GM23338 (cell line): ENCODE data around the gene ZNF821. TPM values are rescaled to one million over a fixed set of nuclear protein-coding genes. Genes with fewer than 3 reads are reported as not detected.

Experiments used
- ATAC-seq: fragments of 200-7000 bp; cut with Tn5 transposase; 3 replicates; pipeline ENCODE4 v1.9.1; 2020
- DNase-seq: peaks from one replicate; pipeline ENCODE4 v3.0.0-alpha.2; 2015; ENCODE audit warnings: low spot score
- H2AFZ ChIP-seq: fragments of 200-600 bp; sonication (generic); 2 replicates; pipeline ENCODE4 v1.8.0; 2016; ENCODE audit warnings: antibody characterized with exemption, mild to moderate bottlenecking, moderate library complexity
- H3F3A ChIP-seq: fragments of 200-600 bp; sonication (generic); replicated peaks from 2 replicates; pipeline ENCODE4 v1.8.0; 2017; ENCODE audit warnings: antibody characterized with exemption, mixed run types, low read depth
- H3K27ac ChIP-seq: fragments of 200-600 bp; sonication (generic); 2 replicates; pipeline ENCODE4 v1.6.1; 2016; ENCODE audit warnings: low read depth
- H3K27me3 ChIP-seq: fragments of 200-600 bp; sonication (generic); 2 replicates; pipeline ENCODE4 v1.8.0; 2016; ENCODE audit warnings: mild to moderate bottlenecking, mixed run types, moderate library complexity; ENCODE audit not compliant: insufficient read depth
- H3K36me3 ChIP-seq: fragments of 200-600 bp; sonication (generic); 2 replicates; pipeline ENCODE4 v1.8.0; 2016; ENCODE audit warnings: mild to moderate bottlenecking; ENCODE audit not compliant: insufficient read depth
- H3K4me1 ChIP-seq: fragments of 200-600 bp; sonication (generic); 2 replicates; pipeline ENCODE4 v1.8.0; 2016; ENCODE audit warnings: mild to moderate bottlenecking, moderate library complexity; ENCODE audit not compliant: insufficient read depth
- H3K4me2 ChIP-seq: fragments of 200-600 bp; sonication (generic); 2 replicates; pipeline ENCODE4 v1.7.1; 2017; ENCODE audit warnings: mixed run types
- H3K4me3 ChIP-seq: fragments of 200-600 bp; sonication (generic); 2 replicates; pipeline ENCODE4 v1.6.1; 2016; ENCODE audit warnings: mixed run types
- H3K79me2 ChIP-seq: fragments of 200-600 bp; sonication (generic); replicated peaks from 2 replicates; pipeline ENCODE4 v1.8.0; 2017; ENCODE audit warnings: mild to moderate bottlenecking; ENCODE audit not compliant: insufficient read depth
- H3K9me2 ChIP-seq: fragments of 200-600 bp; sonication (generic); 2 replicates; pipeline ENCODE4 v1.8.0; 2017; ENCODE audit not compliant: insufficient read depth
- H4K20me1 ChIP-seq: fragments of 200-600 bp; sonication (generic); replicated peaks from 2 replicates; pipeline ENCODE4 v1.8.0; 2017; ENCODE audit warnings: mild to moderate bottlenecking; ENCODE audit not compliant: insufficient read depth
- H3K27ac Mint-ChIP-seq: 2 replicates; pipeline ENCODE4 v1.8.0; 2020; ENCODE audit warnings: inconsistent platforms, mild to moderate bottlenecking, moderate library complexity, mixed read lengths
- H3K27me3 Mint-ChIP-seq: 3 replicates; pipeline ENCODE4 v1.8.0; 2022; ENCODE audit warnings: low read depth, mild to moderate bottlenecking, moderate library complexity, mixed read lengths, inconsistent platforms; ENCODE audit not compliant: insufficient read depth, poor library complexity
- H3K36me3 Mint-ChIP-seq: 3 replicates; pipeline ENCODE4 v1.8.0; 2021; ENCODE audit warnings: low read depth, mild to moderate bottlenecking, inconsistent platforms, moderate library complexity, mixed read lengths
- H3K4me1 Mint-ChIP-seq: 3 replicates; pipeline ENCODE4 v1.8.0; 2020; ENCODE audit warnings: mild to moderate bottlenecking, inconsistent platforms, mixed read lengths
- H3K4me3 Mint-ChIP-seq: 3 replicates; pipeline ENCODE4 v1.8.0; 2021; ENCODE audit warnings: moderate library complexity, mild to moderate bottlenecking, inconsistent platforms, mixed read lengths
- H3K9me3 Mint-ChIP-seq: 3 replicates; pipeline ENCODE4 v1.8.0; 2020; ENCODE audit warnings: moderate library complexity, mild to moderate bottlenecking, inconsistent platforms, mixed read lengths
- CREB1 ChIP-seq: fragments of 250-450 bp; sonication (Bioruptor Pico); IDR thresholded peaks from 2 replicates; pipeline ENCODE4 v1.5.0; 2020; ENCODE audit warnings: low read depth, mild to moderate bottlenecking, moderate library complexity
- EZH2 ChIP-seq: fragments of 200-600 bp; sonication (generic); IDR thresholded peaks from one replicate; pipeline ENCODE4 v1.8.0; 2017; ENCODE audit warnings: antibody characterized with exemption, mild to moderate bottlenecking, low read depth; ENCODE audit not compliant: unreplicated experiment
- EZH2phosphoT487 ChIP-seq: fragments of 200-600 bp; sonication (generic); IDR thresholded peaks from one replicate; pipeline ENCODE4 v1.8.1; 2018; ENCODE audit warnings: antibody characterized with exemption; ENCODE audit not compliant: unreplicated experiment
- JUNB ChIP-seq: IDR thresholded peaks from one replicate; pipeline ENCODE4 v1.6.1; 2016; ENCODE audit warnings: antibody characterized with exemption; ENCODE audit not compliant: unreplicated experiment
- NANOG ChIP-seq: IDR thresholded peaks from 2 replicates; pipeline ENCODE4 v1.6.1; 2016; ENCODE audit warnings: antibody characterized with exemption, borderline replicate concordance
- POLR2AphosphoS5 ChIP-seq: IDR thresholded peaks from 2 replicates; pipeline ENCODE4 v1.6.1; 2016; ENCODE audit warnings: antibody characterized with exemption, low read depth
- STAT1 ChIP-seq: IDR thresholded peaks from one replicate; pipeline ENCODE4 v1.6.1; 2016; ENCODE audit warnings: antibody characterized with exemption; ENCODE audit not compliant: unreplicated experiment
- ZNF114 ChIP-seq: fragments of 250-450 bp; sonication (Bioruptor Pico); IDR thresholded peaks from 2 replicates; pipeline ENCODE4 v1.5.0; 2020; ENCODE audit warnings: mild to moderate bottlenecking, moderate library complexity
- ZNF331 ChIP-seq: fragments of 250-450 bp; sonication (Bioruptor Pico); IDR thresholded peaks from 2 replicates; pipeline ENCODE4 v1.5.0; 2020; ENCODE audit warnings: low read depth, mild to moderate bottlenecking, moderate library complexity
- polyA plus RNA-seq: library from polyadenylated mRNA; unstranded; fragments of >200 nt; fragmentation: Nextera tagmentation; extraction: Ambion mirVana; gene quantifications from 2 replicates; pipeline ENCODE4 v1.2.1, GENCODE V29; 2016
- total RNA-seq: library from RNA; depleted of rRNA; stranded (reverse); fragments of >200 nt; shearing (Covaris generic); gene quantifications from 2 replicates; pipeline ENCODE4 v1.2.3, GENCODE V29; 2014
- TF ChIP-seq, protein P1 (sequence below), 2 experiments: fragments of 200-600 bp in 1 of 2; sonication (generic) in 1 of 2; conservative IDR thresholded peaks; 2 replicates each; pipeline versions ENCODE4 v1.5.1 to v1.6.1; 2016 to 2017; ENCODE audit warnings: antibody characterized with exemption in 2 of 2, low read depth in 2 of 2, mild to moderate bottlenecking in 2 of 2, moderate library complexity in 1 of 2
- TF ChIP-seq, protein P2 (sequence below): IDR thresholded peaks from one replicate; pipeline ENCODE4 v1.6.1; 2018; ENCODE audit warnings: antibody characterized with exemption; ENCODE audit not compliant: unreplicated experiment
- TF ChIP-seq, protein P3 (sequence below): IDR thresholded peaks from 2 replicates; pipeline ENCODE4 v1.6.1; 2016; ENCODE audit warnings: antibody characterized with exemption
- TF ChIP-seq, protein P4 (sequence below): fragments of 250-450 bp; sonication (Bioruptor Pico); IDR thresholded peaks from 2 replicates; pipeline ENCODE4 v1.5.0; 2020; ENCODE audit warnings: mild to moderate bottlenecking, moderate library complexity

Gene ZNF821
- total and polyA plus RNA-seq, 2 experiments from 2014 or later, result 13.3 to 14.8 TPM

DNA sequence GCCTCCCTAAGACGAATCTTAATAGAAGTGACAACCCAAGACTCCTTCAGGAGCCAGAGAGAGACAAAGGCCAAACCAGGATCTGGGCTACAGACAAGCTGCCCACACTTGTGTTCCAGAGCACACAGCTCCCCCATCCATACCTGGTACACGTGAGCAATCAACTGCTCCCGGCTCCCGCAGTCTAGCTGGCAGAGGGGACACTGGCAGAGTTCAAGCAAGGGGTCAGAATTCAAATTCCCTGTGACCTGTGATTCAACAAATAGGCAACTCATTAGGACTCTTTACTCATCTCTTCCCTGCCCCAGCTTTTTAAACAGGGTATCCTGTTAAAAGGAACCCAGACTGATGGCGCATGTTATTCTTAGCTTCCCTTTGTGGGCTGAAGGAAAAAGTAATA lies 20.0 kb downstream of the ZNF821 start:
- ATAC-seq, result no peak
- peaks cover 34% of the 10 kb centered on the region for H3K36me3 Mint-ChIP-seq
- H3K9me3 Mint-ChIP-seq, result no peaks in the 10 kb centered on the region
- Histone ChIP-seq H3K36me3 (no peaks in the 10 kb centered on the region; the same call in 1 of the 2 replicates), H3F3A (no peaks in the 10 kb centered on the region), H2AFZ (no peak overlapping the region), H3K4me1 (no peaks in the 10 kb centered on the region), H3K4me2 (no peak overlapping the region), H4K20me1 (no peaks in the 10 kb centered on the region; the same call in none of the 2 replicates), H3K9me2 (no peaks in the 10 kb centered on the region), H3K79me2 (no peaks in the 10 kb centered on the region), H3K4me3 (no peak overlapping the region), H3K27me3 (no peaks in the 10 kb centered on the region), H3K27ac (no peak overlapping the region)
- TF ChIP-seq EZH2 (no peak), CREB1 (CRISPR knock-in tag) (no peak), NANOG (no peak), ZNF114 (CRISPR knock-in tag) (no peak), STAT1 (no peak), ZNF331 (CRISPR knock-in tag) (no peak), JUNB (no peak), POLR2AphosphoS5 (no peak), EZH2phosphoT487 (no peak)
- TF ChIP-seq, protein P1, sequence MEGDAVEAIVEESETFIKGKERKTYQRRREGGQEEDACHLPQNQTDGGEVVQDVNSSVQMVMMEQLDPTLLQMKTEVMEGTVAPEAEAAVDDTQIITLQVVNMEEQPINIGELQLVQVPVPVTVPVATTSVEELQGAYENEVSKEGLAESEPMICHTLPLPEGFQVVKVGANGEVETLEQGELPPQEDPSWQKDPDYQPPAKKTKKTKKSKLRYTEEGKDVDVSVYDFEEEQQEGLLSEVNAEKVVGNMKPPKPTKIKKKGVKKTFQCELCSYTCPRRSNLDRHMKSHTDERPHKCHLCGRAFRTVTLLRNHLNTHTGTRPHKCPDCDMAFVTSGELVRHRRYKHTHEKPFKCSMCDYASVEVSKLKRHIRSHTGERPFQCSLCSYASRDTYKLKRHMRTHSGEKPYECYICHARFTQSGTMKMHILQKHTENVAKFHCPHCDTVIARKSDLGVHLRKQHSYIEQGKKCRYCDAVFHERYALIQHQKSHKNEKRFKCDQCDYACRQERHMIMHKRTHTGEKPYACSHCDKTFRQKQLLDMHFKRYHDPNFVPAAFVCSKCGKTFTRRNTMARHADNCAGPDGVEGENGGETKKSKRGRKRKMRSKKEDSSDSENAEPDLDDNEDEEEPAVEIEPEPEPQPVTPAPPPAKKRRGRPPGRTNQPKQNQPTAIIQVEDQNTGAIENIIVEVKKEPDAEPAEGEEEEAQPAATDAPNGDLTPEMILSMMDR (conservative IDR thresholded peaks at IDR 0.05; ENCODE audit: low read depth in 2 of 2), result no peak
- TF ChIP-seq, protein P2, sequence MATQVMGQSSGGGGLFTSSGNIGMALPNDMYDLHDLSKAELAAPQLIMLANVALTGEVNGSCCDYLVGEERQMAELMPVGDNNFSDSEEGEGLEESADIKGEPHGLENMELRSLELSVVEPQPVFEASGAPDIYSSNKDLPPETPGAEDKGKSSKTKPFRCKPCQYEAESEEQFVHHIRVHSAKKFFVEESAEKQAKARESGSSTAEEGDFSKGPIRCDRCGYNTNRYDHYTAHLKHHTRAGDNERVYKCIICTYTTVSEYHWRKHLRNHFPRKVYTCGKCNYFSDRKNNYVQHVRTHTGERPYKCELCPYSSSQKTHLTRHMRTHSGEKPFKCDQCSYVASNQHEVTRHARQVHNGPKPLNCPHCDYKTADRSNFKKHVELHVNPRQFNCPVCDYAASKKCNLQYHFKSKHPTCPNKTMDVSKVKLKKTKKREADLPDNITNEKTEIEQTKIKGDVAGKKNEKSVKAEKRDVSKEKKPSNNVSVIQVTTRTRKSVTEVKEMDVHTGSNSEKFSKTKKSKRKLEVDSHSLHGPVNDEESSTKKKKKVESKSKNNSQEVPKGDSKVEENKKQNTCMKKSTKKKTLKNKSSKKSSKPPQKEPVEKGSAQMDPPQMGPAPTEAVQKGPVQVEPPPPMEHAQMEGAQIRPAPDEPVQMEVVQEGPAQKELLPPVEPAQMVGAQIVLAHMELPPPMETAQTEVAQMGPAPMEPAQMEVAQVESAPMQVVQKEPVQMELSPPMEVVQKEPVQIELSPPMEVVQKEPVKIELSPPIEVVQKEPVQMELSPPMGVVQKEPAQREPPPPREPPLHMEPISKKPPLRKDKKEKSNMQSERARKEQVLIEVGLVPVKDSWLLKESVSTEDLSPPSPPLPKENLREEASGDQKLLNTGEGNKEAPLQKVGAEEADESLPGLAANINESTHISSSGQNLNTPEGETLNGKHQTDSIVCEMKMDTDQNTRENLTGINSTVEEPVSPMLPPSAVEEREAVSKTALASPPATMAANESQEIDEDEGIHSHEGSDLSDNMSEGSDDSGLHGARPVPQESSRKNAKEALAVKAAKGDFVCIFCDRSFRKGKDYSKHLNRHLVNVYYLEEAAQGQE, result no peak
- TF ChIP-seq, protein P3, sequence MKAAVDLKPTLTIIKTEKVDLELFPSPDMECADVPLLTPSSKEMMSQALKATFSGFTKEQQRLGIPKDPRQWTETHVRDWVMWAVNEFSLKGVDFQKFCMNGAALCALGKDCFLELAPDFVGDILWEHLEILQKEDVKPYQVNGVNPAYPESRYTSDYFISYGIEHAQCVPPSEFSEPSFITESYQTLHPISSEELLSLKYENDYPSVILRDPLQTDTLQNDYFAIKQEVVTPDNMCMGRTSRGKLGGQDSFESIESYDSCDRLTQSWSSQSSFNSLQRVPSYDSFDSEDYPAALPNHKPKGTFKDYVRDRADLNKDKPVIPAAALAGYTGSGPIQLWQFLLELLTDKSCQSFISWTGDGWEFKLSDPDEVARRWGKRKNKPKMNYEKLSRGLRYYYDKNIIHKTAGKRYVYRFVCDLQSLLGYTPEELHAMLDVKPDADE, result no peak
- TF ChIP-seq, protein P4, sequence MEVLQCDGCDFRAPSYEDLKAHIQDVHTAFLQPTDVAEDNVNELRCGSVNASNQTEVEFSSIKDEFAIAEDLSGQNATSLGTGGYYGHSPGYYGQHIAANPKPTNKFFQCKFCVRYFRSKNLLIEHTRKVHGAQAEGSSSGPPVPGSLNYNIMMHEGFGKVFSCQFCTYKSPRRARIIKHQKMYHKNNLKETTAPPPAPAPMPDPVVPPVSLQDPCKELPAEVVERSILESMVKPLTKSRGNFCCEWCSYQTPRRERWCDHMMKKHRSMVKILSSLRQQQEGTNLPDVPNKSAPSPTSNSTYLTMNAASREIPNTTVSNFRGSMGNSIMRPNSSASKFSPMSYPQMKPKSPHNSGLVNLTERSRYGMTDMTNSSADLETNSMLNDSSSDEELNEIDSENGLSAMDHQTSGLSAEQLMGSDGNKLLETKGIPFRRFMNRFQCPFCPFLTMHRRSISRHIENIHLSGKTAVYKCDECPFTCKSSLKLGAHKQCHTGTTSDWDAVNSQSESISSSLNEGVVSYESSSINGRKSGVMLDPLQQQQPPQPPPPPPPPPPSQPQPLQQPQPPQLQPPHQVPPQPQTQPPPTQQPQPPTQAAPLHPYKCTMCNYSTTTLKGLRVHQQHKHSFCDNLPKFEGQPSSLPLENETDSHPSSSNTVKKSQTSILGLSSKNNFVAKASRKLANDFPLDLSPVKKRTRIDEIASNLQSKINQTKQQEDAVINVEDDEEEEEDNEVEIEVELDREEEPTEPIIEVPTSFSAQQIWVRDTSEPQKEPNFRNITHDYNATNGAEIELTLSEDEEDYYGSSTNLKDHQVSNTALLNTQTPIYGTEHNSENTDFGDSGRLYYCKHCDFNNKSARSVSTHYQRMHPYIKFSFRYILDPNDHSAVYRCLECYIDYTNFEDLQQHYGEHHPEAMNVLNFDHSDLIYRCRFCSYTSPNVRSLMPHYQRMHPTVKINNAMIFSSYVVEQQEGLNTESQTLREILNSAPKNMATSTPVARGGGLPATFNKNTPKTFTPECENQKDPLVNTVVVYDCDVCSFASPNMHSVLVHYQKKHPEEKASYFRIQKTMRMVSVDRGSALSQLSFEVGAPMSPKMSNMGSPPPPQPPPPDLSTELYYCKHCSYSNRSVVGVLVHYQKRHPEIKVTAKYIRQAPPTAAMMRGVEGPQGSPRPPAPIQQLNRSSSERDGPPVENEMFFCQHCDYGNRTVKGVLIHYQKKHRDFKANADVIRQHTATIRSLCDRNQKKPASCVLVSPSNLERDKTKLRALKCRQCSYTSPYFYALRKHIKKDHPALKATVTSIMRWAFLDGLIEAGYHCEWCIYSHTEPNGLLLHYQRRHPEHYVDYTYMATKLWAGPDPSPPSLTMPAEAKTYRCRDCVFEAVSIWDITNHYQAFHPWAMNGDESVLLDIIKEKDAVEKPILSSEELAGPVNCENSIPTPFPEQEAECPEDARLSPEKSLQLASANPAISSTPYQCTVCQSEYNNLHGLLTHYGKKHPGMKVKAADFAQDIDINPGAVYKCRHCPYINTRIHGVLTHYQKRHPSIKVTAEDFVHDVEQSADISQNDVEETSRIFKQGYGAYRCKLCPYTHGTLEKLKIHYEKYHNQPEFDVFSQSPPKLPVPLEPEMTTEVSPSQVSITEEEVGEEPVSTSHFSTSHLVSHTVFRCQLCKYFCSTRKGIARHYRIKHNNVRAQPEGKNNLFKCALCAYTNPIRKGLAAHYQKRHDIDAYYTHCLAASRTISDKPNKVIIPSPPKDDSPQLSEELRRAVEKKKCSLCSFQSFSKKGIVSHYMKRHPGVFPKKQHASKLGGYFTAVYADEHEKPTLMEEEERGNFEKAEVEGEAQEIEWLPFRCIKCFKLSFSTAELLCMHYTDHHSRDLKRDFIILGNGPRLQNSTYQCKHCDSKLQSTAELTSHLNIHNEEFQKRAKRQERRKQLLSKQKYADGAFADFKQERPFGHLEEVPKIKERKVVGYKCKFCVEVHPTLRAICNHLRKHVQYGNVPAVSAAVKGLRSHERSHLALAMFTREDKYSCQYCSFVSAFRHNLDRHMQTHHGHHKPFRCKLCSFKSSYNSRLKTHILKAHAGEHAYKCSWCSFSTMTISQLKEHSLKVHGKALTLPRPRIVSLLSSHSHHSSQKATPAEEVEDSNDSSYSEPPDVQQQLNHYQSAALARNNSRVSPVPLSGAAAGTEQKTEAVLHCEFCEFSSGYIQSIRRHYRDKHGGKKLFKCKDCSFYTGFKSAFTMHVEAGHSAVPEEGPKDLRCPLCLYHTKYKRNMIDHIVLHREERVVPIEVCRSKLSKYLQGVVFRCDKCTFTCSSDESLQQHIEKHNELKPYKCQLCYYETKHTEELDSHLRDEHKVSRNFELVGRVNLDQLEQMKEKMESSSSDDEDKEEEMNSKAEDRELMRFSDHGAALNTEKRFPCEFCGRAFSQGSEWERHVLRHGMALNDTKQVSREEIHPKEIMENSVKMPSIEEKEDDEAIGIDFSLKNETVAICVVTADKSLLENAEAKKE (CRISPR knock-in tag), result no peak
- DNase-seq, result no peak
- H3K27me3 Mint-ChIP-seq, result peaks cover 2% of the 10 kb centered on the region
- no peaks in the 10 kb centered on the region; the same call in 2 of the 3 replicates for H3K4me1 Mint-ChIP-seq
- H3K4me3 Mint-ChIP-seq, result no peak overlapping the region
- H3K27ac Mint-ChIP-seq, result no peak overlapping the region
